RWPE1 (cell line): ENCODE results near the gene TMEM135.
"Not testable (repeated sequence)": the region's sequence is repeated elsewhere in the genome, so short reads cannot be mapped to it uniquely, and the experiment has no call there.

Experiments
- CTCF ChIA-PET: fragments of 350-600 bp; sonication (Branson Sonifier 250); formaldehyde crosslinking; extraction: SDS; loops from one replicate; lab custom pipeline; 2021; lab: Yijun Ruan, JAX
- POLR2A ChIA-PET: fragments of 400-600 bp; formaldehyde crosslinking; extraction: SDS; loops from one replicate; lab custom pipeline; 2020; ENCODE audit warnings: antibody characterized with exemption; ENCODE audit not compliant: low non-redundant PET; lab: Yijun Ruan, JAX
- DNase-seq: peaks from one replicate; pipeline ENCODE4 v3.0.0; 2012; ENCODE audit warnings: low spot score
- H3K27ac ChIP-seq: fragments of 450-650 bp; 2 replicates; pipeline ENCODE4 v1.5.1; 2017
- TF ChIP-seq, protein P1 (sequence below): fragments of 450-650 bp; conservative IDR thresholded peaks from 2 replicates; pipeline ENCODE4 v1.5.1; 2017; ENCODE audit warnings: low read depth, mild to moderate bottlenecking

The TMEM135 gene

DNA sequence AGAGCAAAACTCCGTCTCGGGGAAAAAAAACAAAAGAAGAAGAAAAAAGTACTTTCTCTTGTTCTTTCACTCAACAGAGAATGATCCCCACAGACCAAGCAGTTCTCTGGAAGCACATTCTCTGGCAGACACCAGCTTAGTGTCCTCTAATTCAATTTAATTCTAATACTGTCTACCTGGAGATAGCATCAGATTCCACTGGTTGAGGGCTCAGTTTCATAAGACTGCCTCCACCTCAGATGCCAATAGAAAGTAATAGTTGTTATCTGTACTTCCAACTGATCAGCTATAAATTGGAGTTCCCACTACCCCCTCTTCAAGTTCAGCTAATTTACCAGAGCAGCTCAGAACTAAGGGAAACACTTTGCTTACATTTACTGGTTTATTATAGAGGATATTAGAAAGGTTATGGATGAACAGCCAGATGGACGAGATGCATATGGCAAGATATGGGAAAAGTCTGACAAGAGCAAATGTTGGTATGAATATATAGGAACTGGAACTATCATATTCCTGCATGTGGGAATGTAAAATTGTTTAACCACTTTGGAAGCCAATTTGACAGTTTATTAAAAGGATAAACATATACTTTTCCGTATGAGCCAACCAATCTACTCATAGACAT is 64.3 kb downstream of the TMEM135 start:
- CTCF ChIA-PET = no interaction called here
- TF ChIP-seq, protein P1, sequence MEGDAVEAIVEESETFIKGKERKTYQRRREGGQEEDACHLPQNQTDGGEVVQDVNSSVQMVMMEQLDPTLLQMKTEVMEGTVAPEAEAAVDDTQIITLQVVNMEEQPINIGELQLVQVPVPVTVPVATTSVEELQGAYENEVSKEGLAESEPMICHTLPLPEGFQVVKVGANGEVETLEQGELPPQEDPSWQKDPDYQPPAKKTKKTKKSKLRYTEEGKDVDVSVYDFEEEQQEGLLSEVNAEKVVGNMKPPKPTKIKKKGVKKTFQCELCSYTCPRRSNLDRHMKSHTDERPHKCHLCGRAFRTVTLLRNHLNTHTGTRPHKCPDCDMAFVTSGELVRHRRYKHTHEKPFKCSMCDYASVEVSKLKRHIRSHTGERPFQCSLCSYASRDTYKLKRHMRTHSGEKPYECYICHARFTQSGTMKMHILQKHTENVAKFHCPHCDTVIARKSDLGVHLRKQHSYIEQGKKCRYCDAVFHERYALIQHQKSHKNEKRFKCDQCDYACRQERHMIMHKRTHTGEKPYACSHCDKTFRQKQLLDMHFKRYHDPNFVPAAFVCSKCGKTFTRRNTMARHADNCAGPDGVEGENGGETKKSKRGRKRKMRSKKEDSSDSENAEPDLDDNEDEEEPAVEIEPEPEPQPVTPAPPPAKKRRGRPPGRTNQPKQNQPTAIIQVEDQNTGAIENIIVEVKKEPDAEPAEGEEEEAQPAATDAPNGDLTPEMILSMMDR = no peak

DNA sequence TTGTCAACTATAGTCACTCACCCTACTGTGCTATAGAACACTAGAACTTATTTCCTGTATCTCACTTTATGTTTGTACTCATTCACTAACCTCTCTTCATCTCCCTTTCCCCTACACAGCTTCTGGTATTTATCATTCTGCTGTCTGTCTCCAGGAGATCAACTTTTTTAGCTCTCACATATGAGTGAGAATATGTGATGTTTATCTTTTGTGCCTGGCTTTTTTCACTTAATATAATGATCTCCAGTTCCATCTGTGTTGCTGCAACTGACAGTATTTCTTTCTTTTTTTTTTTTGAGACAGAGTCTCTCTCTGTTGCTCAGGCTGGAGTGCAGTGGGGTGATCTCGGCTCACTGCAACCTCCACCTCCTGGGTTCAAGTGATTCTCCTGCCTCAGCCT is 68.1 kb downstream of the TMEM135 start:
- CTCF ChIA-PET, POLR2A ChIA-PET, DNase-seq, H3K27ac ChIP-seq: not testable (repeated sequence)

More for the DNA sequence above, 64.3 kb downstream of the TMEM135 start:
- no peak overlapping the region for H3K27ac ChIP-seq
- POLR2A ChIA-PET = no interaction called here
- DNase-seq = no peak

DNA sequence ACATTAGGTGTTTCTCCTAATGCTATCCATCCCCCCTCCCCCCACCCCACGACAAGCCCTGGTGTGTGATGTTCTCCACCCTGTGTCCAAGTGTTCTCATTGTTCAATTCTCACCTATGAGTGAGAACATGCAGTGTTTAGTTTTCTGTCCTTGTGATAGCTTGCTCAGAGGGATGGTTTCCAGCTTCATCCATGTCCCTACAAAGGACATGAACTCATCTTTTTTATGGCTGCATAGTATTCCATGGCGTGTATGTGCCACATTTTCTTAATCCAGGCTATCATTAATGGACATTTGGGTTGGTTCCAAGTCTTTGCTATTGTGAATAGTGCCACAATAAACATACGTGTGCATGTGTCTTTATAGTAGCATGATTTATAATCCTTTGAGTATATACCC is 69.6 kb downstream of the TMEM135 start:
- CTCF ChIA-PET, POLR2A ChIA-PET, DNase-seq, H3K27ac ChIP-seq: not testable (repeated sequence)

DNA sequence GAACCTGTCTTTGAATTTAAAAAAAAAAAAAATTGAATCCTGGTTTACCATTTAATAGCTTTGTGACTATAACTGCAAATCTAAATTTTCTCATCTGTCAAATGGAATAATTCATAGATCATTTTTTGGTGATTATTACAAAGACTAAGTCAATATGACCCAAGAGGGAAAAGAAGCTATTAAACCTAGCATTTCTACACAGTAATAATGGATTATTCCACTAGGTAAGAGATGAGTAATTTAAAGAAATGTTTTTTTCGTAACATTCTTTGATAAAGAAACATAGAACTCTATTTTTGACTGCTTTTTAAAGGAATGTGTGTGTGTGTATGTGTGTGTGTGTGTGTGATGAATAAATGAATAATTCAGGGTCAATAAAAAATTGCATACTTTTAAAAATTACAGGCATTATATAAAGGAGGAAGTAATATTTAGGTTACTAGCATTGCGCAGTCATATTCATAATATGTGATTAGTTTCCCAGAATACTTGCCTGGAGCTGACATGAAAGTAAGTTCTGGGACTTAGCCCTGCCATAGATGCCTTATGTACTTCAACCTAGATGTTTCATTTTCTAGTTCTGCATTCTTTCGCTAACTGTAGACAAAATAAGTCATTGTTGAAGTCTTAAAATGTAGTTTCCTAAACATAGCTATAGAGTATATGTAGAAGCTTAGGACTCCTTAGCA is 72.9 kb downstream of the TMEM135 start:
- ChIA-PET POLR2A (interaction anchor here (0.6 kb wide), 1 partner anchor 1575 kb away, joined by 3 read pairs; no protein-coding TSS in a partner anchor), CTCF (interaction anchor here (0.7 kb wide), 2 partner anchors 101 to 121 kb away, joined by 4 to 6 read pairs; no protein-coding TSS in a partner anchor)
- TF ChIP-seq, protein P1 = no peak

DNA sequence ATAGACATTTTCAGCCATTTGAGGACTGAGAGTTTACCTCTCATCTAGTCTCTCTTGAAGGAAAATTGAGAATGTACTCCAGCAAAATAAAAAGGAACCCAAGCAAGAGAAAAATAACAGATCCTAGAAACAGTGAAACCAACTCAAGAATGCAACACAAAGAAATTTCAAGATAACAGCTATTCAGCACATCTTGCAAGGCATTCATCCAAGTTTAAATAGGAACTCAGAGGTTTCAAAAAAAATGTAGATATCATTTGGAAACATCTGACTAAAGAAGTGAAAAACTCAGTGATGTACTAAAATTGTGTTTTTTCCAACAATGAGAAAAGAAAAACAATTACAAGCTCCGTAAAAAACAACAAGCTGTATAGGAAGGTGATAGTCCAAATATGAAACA is 76.4 kb downstream of the TMEM135 start:
- ChIA-PET POLR2A (no interaction called here), CTCF (no interaction called here)
- TF ChIP-seq, protein P1 = no peak
- H3K27ac ChIP-seq = no peak overlapping the region
- no peak for DNase-seq

More for the DNA sequence above, 72.9 kb downstream of the TMEM135 start:
- H3K27ac ChIP-seq = no peak overlapping the region
- DNase-seq = no peak

DNA sequence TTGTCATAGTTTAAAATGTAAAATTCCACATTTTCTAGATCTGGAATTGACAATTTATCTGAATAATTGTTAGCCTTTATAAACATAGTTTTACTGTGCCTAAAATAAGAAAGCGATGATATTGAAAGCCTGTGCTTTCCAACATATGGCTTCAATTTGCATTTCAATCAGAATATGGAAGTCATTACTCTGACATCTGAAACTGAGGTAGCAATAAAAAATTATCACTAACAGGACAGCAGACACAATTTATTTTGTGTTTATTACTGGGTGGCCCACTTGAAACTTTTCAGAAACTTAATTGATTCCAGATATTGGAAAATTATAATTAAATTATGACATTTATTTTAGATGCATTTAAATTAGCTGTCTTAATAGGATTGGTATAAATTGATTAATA is 78.5 kb downstream of the TMEM135 start:
- TF ChIP-seq, protein P1 = no peak
- ChIA-PET CTCF (interaction anchor here (0.6 kb wide), 1 partner anchor 13 kb away, joined by 4 read pairs; no protein-coding TSS in a partner anchor), POLR2A (no interaction called here)
- DNase-seq = no peak
- no peak overlapping the region for H3K27ac ChIP-seq

DNA sequence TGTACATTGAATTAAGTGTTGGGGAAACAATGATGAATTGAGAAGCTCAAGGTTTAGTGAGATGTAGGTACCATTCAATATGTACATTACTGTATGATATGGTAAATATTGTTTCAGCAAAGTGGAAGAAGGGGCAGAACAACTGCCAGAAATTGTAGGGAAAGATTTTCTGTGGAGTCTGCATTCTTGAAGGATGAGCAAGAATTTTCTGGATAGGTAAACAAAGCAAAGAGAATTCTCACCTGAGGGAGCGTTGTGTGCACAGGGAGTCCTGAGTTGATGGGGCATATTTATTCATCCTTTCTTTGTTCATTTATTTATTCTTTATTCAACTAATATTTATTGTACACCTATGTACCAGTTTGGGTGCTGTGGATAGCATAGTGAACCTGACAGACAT is 83.2 kb downstream of the TMEM135 start:
- CTCF ChIA-PET = no interaction called here
- no peak for DNase-seq
- TF ChIP-seq, protein P1 = no peak
- H3K27ac ChIP-seq = no peak overlapping the region
- POLR2A ChIA-PET = no interaction called here
